ENCODE measurements around the gene CPEB1. TPM values are rescaled to one million over a fixed set of nuclear protein-coding genes. Genes with fewer than 3 reads are reported as not detected.
A peak's percentile ranks its signal among the peaks of the same experiment; 100 is the strongest.

The CPEB1 gene
- total and polyA plus RNA-seq, 8 donors, result 0.42 to 2.9 (median 1.1) TPM

DNA sequence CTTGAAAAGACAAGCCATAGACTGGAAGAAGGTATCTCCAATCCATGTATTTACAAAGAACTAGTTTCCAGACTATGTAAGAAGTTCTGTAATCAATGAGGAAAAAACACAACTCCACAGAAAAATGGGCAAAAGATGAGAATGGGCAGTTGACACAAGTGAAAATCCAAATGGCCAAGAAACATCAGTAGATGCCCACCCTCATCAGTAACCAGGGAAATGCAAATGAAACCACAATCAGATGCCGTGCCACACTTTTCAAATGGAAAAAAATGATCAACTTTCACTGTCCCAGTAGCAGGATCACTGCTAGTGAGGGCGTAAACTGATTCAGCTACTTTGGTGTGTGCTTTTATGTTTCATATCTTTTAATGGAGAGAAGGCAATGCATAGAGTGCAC, 4.5 kb upstream of the CPEB1 start:
- FAIRE-seq, result no peak
- H3K27ac ChIP-seq, result no peak overlapping the region
- ATAC-seq, result no peak
- H3K27me3 ChIP-seq, result no peaks in the 10 kb centered on the region
- WGBS, 2 donors, result 90 to 92% methylated on average over 2 of the region's 2 CpGs
- no peaks in the 10 kb centered on the region for H3K9me3 ChIP-seq
- no peak overlapping the region for H3K4me3 ChIP-seq
- H3K4me1 ChIP-seq, result peaks cover 0 to 7% (median 3%) of the 10 kb centered on the region in 3 donors
- no peak for DNase-seq
- H3K36me3 ChIP-seq, result no peaks in the 10 kb centered on the region
- TF ChIP-seq, protein P1, sequence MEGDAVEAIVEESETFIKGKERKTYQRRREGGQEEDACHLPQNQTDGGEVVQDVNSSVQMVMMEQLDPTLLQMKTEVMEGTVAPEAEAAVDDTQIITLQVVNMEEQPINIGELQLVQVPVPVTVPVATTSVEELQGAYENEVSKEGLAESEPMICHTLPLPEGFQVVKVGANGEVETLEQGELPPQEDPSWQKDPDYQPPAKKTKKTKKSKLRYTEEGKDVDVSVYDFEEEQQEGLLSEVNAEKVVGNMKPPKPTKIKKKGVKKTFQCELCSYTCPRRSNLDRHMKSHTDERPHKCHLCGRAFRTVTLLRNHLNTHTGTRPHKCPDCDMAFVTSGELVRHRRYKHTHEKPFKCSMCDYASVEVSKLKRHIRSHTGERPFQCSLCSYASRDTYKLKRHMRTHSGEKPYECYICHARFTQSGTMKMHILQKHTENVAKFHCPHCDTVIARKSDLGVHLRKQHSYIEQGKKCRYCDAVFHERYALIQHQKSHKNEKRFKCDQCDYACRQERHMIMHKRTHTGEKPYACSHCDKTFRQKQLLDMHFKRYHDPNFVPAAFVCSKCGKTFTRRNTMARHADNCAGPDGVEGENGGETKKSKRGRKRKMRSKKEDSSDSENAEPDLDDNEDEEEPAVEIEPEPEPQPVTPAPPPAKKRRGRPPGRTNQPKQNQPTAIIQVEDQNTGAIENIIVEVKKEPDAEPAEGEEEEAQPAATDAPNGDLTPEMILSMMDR (IDR thresholded peaks at IDR 0.05), result no peak
- intact Hi-C loops (cut with DNase I), result no loop called here

DNA sequence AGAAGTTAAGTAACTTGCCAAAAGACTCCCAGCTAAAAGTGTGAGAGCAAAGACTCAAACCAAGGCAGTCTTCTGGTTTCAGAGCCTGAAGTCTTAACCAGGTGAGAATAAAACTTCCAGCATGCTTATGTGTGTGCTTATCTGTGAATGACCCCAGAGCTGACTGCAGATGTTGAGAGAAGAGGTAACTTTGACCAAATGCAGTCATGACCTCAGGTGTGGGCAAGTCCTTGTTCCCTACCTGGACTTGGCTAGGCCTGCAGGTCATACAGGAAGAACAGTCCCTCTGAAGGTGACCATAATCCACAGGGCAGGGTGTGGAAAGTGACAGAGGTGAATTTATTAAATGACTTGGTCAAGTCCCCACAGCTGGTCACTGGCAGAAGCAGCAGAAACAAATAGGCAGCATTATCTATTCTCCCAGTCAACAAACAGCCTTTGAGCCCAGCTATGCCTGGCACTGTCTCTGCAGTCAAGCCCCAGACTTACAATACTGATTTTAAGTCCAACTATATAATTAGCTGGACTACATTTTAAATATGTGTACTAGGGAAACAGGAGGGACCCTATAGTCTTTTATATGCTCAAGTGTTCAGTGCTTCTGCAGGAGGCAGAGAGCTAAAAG, 3.0 kb upstream of the CPEB1 start:
- Histone ChIP-seq H3K27me3 (no peaks in the 10 kb centered on the region), H3K36me3 (no peaks in the 10 kb centered on the region), H3K27ac (no peak overlapping the region), H3K4me3 (no peak overlapping the region), H3K4me1 (peaks cover 0 to 8% (median 7%) of the 10 kb centered on the region in 3 donors), H3K9me3 (no peaks in the 10 kb centered on the region)
- DNase-seq, result no peak
- no peak for ATAC-seq
- no peak for FAIRE-seq
- TF ChIP-seq, protein P1 (IDR thresholded peaks at IDR 0.05), result no peak
- intact Hi-C loops (cut with DNase I), result no loop called here

DNA sequence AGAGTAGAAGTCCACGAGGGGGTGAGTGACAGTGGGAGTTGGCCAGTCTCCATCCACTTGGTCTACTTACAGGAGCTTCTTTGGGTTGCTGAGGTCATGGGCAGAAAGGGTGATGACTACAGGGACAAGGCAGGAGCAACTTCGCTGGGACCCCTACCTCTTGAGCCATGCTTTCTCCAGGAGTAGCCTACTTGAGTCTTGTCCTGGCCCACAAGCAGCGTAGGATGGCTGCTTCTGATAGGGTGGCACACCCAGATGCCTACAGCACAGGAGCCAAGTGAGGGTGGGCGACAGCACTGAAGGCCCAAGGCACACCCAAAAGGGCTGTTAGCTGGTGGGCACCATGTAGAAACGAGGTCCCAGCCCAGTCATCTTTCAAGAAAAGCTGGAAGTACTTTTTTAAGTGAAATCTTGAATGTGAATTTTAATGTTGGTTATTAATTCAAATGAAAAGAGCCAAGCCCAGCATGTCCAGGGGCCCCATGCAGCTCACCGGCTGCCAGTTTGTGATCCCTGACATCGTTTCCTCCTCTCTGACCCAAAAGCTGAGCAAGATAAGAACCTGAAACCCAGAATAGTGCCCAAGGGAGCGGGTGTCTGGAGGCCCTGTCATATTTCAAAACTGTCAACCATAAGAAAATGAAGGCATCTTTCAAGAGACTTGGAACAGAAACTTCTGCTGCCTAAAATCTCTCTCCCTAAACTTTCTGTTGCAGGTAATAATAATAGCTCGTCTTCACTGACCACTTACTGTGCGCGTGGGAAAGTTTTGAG, 2.2 kb upstream of the CPEB1 start:
- TF ChIP-seq, protein P1 (IDR thresholded peaks at IDR 0.05), result no peak
- Histone ChIP-seq H3K36me3 (no peaks in the 10 kb centered on the region), H3K9me3 (no peaks in the 10 kb centered on the region), H3K4me3 (no peak overlapping the region), H3K27ac (no peak overlapping the region), H3K27me3 (no peaks in the 10 kb centered on the region), H3K4me1 (peaks cover 0 to 8% (median 7%) of the 10 kb centered on the region in 3 donors)
- DNase-seq (no peak), ATAC-seq (no peak), FAIRE-seq (no peak)
- 72 to 76% methylated on average over 11 of the region's 11 CpGs for WGBS, 2 donors
- intact Hi-C loops (cut with DNase I), result no loop called here

DNA sequence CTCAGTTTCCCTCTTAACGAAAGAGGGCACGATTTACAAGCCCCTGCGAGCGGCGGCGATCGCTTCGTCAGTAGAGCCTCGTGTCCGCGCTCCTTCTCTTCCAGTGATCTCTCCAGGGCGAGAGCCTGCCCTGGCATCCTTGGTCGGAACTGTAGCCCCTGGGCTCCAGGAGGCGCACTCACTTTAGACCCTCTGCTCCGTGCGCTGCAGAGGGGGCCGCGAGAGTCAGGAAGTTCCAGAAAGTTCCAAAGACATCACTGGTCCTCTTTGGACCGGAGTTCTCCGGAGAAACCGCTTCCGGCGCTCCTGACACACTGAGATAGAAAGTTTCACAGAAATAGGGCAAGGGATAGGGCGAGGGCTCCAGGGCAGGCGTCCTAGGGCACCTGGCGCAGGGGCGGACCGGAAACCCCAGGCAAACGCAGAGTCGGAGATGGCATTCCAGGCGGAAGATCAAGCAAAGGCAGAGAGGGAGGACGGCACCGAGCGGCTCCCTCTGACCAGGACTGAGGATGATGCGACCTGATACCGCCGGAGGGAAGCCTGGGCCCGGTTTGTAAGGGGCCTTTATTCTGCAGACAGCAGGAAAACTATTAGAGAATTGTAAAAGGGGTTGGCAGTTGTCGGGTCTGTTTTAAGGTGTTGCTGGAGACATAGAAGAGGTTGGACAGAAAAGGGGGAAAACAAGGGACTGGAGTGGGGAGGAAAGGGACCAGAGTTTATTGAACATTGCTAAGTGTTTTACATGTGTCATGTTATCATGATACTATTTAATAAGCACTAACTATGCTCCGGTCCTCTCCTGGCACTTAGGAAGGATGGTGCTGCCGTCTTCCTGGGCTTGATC, 1.3 kb upstream of the CPEB1 start:
- 50 to 54% methylated on average over 41 of the region's 41 CpGs for WGBS, 2 donors
- Histone ChIP-seq H3K9me3 (no peaks in the 10 kb centered on the region), H3K36me3 (no peaks in the 10 kb centered on the region), H3K27me3 (no peaks in the 10 kb centered on the region), H3K4me3 (peak overlapping the region in 3 of 4 donors; percentile 30 to 48 (median 45)), H3K4me1 (peaks cover 0 to 8% (median 7%) of the 10 kb centered on the region in 3 donors), H3K27ac (no peak overlapping the region)
- FAIRE-seq (no peak), ATAC-seq (no peak), DNase-seq (no peak)
- TF ChIP-seq, protein P1 (IDR thresholded peaks at IDR 0.05), result no peak
- intact Hi-C loops (cut with DNase I), result no loop called here
